GM19452 (cell line): ENCODE results near the gene SOX21.

ENCODE experiments used
- ATAC-seq: cut with Tn5 transposase; IDR thresholded peaks from one replicate; pipeline ENCODE4 v1.9.1; 2021; ENCODE audit not compliant: unreplicated experiment

The SOX21 gene

DNA sequence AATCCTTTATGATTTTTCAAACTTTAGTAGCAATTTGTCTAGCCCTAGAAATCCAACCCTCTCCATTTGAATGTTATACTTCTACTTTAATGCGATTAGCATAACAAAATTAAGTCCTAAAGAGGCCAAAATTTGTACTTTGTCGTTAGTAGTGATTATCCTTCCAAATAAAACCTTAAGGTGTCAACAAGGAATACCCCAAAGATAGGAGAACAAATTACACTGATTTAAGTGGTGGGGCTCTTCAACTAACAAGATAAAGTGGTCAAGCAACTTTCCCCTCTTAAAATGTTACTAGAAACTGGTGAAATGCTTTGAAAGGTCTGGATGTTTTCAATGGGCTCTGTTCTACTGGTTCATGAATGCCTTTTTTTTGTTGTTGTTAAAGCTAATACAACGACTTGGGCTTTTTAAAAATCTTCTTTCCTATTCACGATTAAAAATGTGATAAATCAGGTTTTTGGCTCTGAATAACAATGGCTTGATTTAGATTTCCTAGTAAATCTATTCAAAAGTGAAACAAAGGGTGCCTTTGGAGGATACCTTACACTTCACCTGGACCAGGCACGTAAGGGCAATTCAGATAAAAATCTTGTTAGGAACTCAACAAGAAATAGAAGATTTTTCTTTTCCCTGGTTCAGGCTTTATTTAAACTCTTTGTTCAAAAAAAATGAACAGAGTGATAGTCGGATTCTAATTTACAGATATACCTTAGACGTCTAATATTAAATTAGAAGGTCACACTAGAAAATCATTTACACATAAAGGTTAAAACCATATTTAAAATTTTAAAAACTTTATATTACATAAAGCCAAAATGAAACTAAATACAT lies 3.1 kb downstream of the SOX21 start:
- no peak for ATAC-seq

DNA sequence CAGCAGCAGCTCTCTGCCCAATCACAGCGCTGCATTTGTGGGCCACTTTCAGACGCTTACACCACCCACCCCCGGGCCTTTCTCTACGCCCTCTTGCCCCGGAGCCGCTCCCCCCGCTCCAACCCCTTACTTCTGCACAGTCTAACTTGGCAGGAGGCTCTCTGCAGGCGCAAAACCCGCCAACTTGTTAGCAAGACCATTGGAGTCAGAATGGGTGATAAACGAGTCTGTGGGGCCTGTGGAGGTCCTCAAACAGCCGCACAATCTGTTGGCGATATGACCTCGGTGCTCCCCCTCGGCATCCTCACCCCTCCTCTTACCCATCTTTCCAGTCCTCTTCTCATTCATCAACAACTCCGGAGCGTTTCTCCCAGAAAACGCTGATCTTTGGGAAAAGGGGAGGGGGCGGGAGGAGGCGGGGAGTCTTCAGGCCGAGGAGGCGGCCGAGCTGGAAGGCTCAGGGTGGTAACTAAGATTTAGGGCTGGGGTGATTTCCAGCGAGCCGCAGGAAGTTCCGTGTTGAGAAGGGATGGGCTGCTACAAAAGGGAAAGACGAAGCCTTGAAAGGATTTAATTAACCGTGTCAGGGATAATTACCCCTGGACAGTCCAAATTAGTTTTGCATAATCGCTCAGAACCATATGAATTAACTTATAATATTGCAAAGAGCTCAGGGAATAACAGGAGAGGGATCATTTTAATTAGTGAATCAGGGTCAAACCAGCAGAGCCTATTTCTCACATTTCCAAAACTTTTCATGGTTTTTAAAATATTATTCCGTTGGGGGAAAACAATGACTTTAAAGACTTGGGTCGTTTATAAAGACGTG lies 4.1 kb downstream of the SOX21 start:
- no peak for ATAC-seq

DNA sequence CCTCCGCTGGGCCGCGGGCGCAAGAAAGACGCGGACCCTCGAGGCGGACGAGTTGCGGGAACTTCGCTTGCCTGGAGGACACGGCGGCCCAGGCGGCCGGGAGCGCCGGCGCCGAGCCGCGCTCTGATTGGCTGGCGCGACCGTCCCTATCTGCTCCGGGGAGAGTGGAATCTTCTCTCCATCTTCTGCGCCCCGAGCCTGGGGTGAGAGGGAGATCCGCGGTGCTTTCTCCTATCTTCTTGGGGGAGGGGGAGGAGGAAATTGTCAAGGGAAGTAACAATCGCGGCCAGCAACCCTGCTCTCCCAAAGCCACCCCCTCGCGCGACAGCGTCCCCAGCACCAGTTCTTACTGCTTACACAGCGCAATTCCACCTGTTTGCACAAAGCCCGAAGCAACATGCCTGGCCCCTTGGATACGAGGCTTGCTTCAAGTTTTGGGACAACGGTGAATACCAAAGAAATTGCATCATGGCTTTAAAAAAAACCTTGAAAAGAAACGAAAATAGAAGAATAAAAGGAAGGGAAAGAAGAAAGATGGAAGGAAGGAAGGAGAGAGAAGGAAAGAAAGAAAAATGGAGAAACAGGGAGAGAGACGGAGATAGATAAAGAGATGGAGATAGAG lies 4.8 kb downstream of the SOX21 start:
- ATAC-seq, result no peak

DNA sequence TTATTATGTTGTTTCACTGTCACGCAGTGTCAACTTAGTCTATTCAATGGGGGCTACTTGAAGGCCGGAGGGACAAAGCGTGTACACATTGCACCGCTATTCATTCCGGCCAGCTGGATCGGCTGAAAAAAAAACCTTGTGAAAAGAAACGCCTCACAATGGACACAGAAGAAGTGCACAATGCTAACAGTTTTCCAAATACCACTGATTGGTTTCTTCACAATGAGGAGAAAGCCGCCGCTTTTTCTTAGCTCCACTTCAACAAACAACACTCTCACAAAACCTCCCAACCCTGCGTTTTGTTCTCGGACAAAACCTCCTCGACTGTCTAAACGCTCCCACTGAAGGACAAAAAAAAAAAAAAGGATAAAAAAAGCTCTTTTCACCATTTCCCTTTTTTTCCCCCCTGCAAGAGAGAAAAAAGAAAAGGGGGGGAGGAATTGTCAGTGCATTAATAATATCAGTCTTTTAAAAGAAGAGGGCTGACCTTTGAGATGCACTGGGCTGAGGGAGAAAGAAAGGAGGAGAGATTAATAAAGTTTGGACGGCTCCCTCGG lies 5.4 kb downstream of the SOX21 start:
- no peak for ATAC-seq

DNA sequence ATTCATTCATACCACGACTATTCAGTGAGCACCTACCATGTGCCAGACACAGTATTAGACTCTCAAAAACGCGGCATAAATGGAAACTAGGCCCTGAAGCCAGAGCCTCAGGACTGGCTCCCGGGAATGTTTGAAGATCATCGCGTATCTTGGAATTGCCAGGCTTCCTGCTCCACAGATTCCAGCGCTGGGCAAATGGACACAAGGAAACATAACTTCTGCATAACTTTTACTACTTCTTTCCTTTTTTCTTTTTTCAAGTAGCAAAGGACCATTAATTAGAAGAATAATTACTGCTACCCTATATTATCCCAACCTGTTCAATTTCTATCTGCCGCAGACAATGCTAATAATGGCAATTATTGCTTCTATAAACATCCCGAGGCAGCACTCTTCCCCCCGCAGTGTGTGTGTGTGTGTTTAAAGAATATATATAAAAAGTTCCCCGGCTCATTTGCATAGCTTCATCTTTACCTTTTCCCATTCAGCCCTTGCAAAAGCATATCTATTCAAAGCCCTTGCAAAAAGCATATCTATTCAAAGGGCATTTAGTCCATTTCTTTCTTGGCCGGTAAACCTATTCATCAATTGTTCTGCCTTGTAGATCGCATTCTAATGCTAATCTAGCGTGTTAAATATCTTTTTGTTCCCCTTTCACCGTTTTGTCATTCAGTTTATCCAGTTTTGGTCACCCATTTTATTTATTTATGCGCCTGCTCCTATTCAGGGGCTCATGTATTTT lies 6.1 kb downstream of the SOX21 start:
- ATAC-seq, result no peak

DNA sequence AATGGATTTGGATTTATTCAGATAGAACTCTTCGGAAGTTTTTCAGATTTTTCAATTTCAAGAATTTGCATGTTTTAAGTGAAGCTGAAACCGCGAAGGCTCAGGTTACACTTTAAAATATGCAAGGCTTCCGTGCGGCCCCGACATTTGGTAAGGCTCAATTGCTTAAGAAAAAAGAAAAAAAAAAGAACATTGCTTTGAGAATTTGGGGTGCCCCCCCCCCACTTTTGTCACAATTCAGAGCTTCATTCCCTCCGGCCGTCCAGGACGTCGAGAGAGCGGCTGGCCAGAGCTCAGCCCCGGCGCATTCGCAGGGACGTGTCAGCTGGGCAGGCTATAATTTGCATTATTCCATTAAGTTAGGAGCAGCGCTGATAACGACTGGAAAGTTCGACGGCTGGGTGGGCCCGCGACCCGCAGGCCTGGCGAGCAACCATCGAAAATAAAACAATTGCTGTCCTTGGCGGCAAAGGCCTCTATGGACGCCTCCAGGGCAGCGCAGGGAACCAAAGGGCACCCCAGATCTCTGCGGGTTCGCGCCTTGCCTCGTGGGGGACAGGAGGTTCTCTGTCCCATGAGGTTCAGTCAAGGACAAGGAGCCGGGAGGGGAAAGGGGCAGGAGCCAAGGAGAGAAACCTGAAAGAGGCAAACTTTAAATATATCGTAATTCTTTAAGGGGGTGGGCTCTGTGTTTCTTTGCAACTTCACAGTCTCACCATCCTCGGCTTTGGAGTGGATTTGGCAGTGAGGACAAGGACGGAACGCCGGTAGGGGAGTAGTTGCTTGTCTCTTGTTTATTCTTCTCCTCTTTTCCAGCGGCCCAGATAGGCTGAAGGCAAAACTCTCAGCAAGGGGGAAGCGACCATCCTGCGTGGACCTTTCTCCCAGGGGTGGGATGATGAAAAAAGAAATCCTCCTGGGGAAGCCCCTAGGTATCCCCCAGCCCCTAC lies 7.0 kb downstream of the SOX21 start:
- ATAC-seq, result no peak

DNA sequence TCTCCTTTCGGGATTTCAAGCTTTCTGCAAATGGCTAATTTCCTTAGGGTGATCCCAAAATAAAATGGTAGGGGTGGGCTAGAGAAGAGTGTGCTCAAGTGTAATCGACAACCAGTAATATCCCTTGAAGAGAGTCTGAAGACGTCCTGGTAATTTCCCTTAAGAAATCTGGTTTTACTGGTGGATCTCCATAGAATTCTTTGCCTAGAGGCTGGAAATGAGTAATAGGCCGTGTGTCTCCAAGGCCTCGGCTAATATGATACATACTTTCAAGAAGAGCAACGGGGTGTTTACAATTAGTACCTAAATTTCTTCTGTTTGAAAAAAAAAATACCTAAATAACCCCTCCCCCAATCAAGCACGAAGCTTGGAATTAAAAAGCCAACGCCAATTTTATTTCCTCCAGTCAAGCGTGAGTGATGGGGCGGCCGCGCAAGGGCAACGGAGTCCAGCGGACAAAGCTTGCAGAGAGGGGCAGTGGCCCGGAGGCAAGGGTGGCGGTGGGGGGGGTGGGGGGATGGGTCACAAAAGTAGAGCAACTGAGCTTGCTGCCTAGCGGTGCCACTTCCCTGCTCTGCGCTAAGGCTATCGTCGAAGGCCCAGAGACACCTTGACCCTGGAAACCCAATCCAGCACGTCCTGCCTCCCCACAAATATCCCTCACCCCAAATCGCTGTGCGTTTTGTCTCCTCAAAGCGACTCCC lies 7.8 kb downstream of the SOX21 start:
- no peak for ATAC-seq

DNA sequence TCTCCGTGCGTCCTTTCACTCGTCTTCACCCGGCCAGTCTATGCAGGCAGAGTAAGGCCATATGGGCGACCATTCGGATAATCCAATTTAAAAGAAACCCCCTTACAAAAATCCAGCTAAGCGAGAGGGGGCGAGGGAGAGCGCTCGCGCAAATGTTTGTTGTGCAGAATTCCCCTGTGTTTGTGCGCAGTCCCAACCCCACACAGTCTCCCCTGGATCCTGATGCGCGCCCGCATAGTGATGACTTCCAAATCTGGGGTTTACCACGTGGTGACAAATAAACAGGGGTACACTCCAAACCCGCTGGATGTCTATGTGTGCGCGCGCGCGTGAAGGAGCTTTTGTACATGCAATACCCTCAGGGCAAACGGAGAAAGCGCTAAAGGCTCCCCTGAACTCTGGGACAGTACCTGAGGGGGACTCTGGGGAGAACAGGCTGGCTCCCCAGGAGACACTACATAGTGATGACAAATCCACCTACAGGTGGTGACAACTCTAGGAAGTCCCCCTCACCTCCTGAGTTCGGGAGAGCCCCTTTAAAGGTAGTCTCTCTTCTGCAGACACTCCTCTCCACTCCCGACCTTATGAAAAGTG lies 8.5 kb downstream of the SOX21 start:
- ATAC-seq, result no peak

DNA sequence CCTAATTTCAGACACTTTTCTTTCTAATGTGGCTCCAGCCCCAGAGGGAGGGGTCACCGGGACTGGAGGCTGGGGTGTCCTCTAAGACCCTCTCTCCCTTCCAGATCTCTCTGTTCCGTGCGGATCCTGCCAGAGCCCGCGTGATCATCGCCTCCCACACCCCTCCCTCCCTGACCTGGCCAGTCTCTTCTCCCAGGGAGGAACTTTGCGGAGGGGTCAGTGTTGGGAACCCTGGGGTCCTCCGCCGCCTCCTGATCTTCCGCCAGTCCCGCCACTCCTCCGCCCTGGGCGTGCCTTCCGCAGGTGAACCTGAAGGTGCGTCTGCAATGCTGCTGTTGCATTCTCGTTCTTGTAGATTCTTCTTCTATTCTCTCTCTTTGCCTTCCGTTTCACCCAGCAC lies 9.1 kb downstream of the SOX21 start:
- ATAC-seq, result no peak

DNA sequence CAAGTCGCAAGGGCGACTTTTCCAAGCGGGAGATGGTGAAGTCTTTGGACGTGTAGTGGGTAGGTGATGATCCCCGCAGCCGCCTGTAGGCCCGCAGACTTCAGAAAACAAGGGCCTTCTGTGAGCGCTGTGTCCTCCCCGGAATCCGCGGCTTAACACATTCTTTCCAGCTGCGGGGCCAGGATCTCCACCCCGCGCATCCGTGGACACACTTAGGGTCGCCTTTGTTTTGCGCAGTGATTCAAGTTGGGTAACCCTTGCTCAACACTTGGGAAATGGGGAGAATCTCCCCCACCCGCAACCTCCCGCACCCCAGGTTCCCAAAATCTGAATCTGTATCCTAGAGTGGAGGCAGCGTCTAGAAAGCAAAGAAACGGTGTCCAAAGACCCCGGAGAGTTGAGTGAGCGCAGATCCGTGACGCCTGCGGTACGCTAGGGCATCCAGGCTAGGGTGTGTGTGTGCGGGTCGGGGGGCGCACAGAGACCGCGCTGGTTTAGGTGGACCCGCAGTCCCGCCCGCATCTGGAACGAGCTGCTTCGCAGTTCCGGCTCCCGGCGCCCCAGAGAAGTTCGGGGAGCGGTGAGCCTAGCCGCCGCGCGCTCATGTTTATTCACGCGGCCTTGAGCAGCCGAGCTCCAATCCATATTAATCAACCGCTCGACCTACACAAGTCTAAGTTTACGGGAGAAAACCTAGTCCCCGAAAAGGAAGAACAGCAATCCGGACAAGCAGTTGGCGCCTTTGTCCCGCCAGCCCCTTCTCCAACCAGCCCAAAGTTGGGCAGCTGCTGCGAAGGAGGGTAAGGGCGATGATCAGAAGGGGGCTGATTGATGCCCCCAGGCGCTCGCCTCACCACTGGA lies 9.9 kb downstream of the SOX21 start:
- ATAC-seq, result no peak

DNA sequence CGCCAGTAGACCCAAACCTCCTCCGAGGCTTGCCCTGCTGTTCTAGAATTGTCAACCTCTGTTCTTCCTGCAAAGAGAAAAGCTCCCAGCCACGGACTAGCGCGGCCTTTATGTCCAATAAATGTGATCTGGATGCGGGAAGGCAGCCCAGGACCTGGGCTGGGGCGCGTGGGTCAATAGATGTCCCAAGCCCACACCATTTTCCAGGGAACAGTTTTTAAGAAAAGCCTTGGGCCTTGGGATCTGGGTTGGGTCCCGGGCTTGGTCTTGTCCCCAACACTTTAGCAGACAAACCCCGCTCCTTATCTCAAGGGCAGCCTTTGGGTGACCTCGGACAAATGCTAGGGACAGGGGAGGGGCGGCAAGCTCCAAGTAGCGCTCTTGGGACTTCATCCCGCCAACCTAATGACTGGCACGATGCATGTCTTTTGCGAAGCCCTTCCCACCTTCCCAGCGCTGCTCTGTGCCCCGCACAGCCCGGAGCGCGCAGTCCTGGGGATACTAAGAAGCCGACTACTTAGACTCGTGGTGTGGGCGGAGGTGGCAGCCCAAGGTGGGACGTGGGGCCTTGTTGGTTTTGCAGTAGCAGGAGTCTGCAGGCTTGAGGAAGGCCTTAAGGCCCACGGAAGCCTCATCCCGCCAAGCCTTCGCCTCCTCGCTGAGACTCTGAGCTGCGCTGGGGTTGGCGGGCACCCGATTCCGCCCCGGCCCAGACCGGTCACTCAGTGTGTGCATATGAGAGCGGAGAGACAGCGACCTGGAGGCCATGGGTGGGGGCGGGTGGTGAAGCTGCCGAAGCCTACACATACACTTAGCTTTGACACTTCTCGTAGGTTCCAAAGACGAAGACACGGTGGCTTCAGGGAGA lies 10.8 kb downstream of the SOX21 start:
- ATAC-seq, result no peak

DNA sequence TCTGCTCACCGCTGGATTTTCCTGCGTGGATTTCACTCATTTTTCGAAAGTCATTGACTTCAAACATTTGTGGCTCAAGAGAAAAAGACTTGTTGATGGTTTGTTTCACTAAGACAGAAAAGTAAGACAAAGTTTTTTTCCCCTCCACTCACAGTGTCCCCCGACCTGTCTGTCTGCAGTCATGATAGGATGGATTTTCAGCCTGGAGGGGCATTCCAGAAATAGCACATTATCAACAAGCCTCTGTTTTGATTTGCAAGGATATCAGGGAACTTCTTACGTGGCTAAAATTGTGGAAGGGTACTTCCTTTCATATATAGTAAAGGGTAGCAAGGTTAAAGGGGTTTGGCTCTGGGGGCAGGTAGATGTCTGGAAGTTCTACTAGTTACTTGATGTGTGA lies 11.8 kb downstream of the SOX21 start:
- ATAC-seq, result no peak

DNA sequence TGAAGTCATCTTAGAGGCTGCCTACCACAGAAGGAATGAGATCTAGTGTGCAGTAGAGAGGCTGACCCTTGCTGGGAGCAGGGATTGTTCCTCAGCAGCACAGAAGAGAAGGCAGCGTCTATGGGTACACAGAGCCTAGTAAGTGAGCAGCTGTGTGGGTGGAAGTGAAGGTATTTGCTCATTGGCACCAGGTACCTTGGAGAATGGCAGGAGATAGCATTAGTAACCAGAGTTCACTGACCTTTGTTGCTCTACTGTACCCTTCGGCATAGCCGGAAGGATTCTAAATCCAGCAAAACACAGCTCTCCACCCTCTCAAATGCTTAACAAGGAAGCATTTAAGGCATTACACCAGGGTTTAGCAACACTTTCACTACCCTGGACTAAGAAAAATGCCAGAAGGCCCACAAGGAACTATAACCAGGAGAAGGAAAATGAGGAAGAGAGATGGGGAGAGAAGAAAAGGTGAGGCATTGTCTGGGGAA lies 12.3 kb downstream of the SOX21 start:
- ATAC-seq, result no peak

DNA sequence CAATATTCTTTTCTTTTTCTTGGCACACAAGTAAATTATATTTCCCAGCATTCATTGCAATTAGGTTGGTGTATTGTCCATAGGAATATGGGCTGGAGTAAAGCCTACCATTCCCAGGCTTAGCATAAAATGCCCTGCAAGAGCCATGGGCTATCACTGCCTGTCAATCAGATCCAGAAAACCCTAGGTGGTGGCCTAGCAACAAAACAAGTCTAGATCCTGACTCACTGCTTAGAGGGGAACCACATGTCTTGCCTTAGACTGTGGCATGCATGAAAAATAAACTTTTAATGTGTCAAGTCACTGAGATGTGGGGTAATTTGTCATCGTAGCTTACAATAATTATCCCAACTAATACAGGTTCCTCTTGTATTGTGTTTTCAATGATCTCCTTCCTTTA lies 16.2 kb downstream of the SOX21 start:
- ATAC-seq, result no peak

DNA sequence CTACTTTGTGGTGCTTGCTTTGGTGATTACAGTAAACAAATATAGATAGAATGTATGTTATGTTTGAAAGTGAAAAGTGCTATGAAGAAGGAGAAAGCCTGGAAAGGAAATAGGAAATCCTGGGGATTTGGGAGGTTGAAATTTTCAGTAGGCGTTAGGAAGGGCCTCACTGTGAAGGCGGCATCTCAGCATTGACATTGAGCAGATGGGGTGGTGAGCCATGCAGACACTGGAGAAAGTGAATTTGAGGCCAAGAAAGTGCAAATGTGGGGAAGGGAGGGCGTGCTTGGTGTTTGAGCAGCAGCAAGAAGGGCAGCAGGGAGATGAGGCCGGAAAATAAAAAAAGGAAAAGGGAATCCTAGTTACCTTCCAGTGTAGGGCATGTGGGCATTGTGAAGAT lies 20.3 kb downstream of the SOX21 start:
- ATAC-seq, result no peak

DNA sequence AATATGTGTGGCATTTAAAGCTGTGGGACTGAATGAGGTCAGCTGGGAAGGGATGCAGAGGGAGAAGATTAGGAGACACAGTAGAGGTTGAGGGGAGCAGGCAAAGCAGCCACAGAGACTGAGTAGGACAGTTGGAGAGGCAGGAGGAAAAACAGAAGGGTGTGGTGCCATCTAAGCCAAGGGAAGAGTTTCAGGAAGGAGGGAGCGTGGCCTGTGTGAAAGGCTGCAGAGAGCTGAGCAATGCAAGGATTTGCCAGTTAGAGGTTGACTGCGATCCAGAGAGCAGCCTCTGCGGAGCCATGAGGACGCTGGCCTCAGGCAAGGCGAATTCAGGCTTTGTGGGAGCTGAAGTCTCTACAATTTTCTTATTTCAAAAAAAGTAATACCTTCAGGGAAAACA lies 28.9 kb downstream of the SOX21 start:
- ATAC-seq, result no peak

DNA sequence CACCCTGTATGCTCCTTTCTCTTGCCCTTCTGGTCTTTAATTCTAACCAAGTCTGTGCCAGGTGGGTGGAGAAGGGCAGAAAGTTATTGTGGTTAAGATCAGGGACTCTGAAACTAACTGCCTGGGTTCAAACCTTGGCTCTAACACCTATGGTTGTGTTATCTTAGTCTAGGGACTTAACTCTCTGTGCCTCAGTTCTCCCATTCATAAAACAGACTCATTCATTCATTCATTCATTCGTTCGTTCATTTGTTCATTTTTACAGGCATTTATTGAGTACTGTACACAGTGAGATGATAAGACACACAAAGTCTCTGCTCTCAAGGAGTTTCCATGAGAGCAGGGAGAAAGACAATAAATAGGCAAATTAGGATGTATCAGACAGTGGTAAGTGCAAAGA lies 30.1 kb downstream of the SOX21 start:
- no peak for ATAC-seq
